ENCODE data around the gene ABCG8.

ABCG8 gene

DNA sequence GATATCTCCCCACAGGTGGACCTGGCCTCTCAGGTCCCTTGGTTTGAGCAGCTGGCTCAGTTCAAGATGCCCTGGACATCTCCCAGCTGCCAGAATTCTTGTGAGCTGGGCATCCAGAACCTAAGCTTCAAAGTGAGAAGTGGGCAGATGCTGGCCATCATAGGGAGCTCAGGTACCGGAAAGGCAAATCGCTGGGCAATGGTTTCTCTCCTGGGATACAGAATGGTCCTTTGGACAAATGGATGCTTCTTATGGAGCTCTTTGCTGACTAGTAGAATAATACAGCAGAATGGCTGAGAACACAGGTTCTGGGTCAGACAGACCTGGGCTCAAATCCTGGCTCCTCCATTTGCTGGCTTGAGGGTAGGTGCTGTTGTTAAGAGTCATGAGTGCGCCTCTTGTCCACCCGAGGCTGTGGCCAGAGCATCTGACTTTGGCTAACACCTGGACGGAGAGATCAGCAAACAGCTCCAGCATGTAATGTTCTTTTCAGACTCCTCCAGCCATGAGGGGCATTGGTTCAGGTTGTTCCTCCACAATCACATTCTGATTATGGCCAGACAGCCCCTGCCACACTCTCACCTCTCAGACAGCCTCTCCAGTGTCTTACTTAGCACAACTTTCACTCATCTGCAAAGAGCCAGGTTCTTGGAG is 7.5 kb downstream of the ABCG8 start:
- Histone ChIP-seq H3K36me3 (ENCODE audit: insufficient read depth, low read length) (no peaks in the 10 kb centered on the region), H3K27me3 (ENCODE audit: control insufficient read depth in 1 of 2, insufficient read depth in 2 of 2, low read length in 2 of 2) (no peaks in the 10 kb centered on the region), H3K4me3 (ENCODE audit: low read depth in 1 of 2, low read length in 2 of 2) (no peak overlapping the region), H3K27ac (ENCODE audit: low read depth, low read length) (no peak overlapping the region), H3K4me1 (ENCODE audit: insufficient read depth, low read length) (no peaks in the 10 kb centered on the region), H3K9me3 (ENCODE audit: low read length) (no peaks in the 10 kb centered on the region), H3K9ac (ENCODE audit: low read length) (no peak overlapping the region)

GRCh38 chr2:43848214-43848613 is 9.4 kb downstream of the ABCG8 start:
- no peaks in the 10 kb centered on the region for H3K9me3 ChIP-seq (ENCODE audit: low read length)
- H3K9ac ChIP-seq (ENCODE audit: low read length): no peak overlapping the region
- no peak overlapping the region for H3K4me3 ChIP-seq (ENCODE audit: low read depth in 1 of 2, low read length in 2 of 2)
- H3K4me1 ChIP-seq (ENCODE audit: insufficient read depth, low read length): no peaks in the 10 kb centered on the region
- H3K36me3 ChIP-seq (ENCODE audit: insufficient read depth, low read length): no peaks in the 10 kb centered on the region
- peaks cover 0 to 7% of the 10 kb centered on the region in 2 donors for H3K27me3 ChIP-seq (ENCODE audit: control insufficient read depth in 1 of 2, insufficient read depth in 2 of 2, low read length in 2 of 2)
- no peak overlapping the region for H3K27ac ChIP-seq (ENCODE audit: low read depth, low read length)

DNA sequence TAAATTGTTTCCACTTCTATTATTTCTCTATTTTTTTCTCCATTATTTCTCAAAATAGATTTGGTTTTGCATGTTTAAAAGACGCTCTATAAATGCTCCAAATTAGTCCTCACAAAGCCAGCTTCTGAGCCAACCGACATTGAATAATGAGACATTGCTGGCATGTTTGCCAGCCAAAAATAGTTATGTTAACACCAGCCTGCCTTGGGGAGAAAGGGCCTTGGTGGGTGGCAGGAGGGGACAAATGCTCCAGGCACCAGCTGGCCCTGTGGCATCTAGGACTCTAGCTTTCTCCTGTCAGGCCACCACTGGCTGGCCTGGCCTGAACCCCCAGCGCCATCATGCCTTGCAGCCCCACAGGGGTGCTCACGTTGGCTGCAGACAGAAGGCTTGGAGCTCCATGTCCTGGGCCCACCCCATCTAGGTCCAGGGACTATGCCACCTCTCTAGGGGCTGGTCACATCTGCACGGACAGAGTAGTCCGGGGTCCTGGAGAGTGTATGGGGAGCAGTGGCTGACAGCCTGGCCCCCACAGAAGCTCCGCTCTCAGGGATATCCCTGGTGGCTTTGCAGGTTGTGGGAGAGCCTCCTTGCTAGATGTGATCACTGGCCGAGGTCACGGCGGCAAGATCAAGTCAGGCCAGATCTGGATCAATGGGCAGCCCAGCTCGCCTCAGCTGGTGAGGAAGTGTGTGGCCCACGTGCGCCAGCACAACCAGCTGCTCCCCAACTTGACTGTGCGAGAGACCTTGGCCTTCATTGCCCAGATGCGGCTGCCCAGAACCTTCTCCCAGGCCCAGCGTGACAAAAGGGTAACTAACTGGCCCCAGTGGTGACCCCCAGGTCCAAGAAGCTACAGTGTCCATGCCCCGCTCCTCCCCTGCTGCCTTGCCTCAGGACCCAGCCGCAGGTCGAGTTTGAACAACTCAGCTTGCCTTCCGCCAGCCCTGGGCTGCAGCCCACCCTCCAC is 12.5 kb downstream of the ABCG8 start:
- Histone ChIP-seq H3K4me3 (ENCODE audit: low read depth in 1 of 2, low read length in 2 of 2) (no peak overlapping the region), H3K4me1 (ENCODE audit: insufficient read depth, low read length) (no peaks in the 10 kb centered on the region), H3K9me3 (ENCODE audit: low read length) (no peaks in the 10 kb centered on the region), H3K36me3 (ENCODE audit: insufficient read depth, low read length) (no peaks in the 10 kb centered on the region), H3K9ac (ENCODE audit: low read length) (no peak overlapping the region), H3K27me3 (ENCODE audit: control insufficient read depth in 1 of 2, insufficient read depth in 2 of 2, low read length in 2 of 2) (peaks cover 3 to 15% of the 10 kb centered on the region in 2 donors), H3K27ac (ENCODE audit: low read depth, low read length) (no peak overlapping the region)

GRCh38 chr2:43852196-43852730 is 13.5 kb downstream of the ABCG8 start:
- no peak overlapping the region for H3K9ac ChIP-seq (ENCODE audit: low read length)
- H3K9me3 ChIP-seq (ENCODE audit: low read length): no peaks in the 10 kb centered on the region
- H3K27ac ChIP-seq (ENCODE audit: low read depth, low read length): no peak overlapping the region
- no peak overlapping the region for H3K4me3 ChIP-seq (ENCODE audit: low read depth in 1 of 2, low read length in 2 of 2)
- no peaks in the 10 kb centered on the region for H3K4me1 ChIP-seq (ENCODE audit: insufficient read depth, low read length)
- no peaks in the 10 kb centered on the region for H3K36me3 ChIP-seq (ENCODE audit: insufficient read depth, low read length)
- peaks cover 8 to 15% of the 10 kb centered on the region in 2 donors for H3K27me3 ChIP-seq (ENCODE audit: control insufficient read depth in 1 of 2, insufficient read depth in 2 of 2, low read length in 2 of 2)

- Histone ChIP-seq H3K4me1 (ENCODE audit: insufficient read depth, low read length) (no peaks in the 10 kb centered on the region), H3K9ac (ENCODE audit: low read length) (no peak overlapping the region), H3K27ac (ENCODE audit: low read depth, low read length) (no peak overlapping the region), H3K27me3 (ENCODE audit: control insufficient read depth in 1 of 2, insufficient read depth in 2 of 2, low read length in 2 of 2) (peaks cover 8 to 15% of the 10 kb centered on the region in 2 donors), H3K9me3 (ENCODE audit: low read length) (no peaks in the 10 kb centered on the region), H3K4me3 (ENCODE audit: low read depth in 1 of 2, low read length in 2 of 2) (no peak overlapping the region), H3K36me3 (ENCODE audit: insufficient read depth, low read length) (no peaks in the 10 kb centered on the region)
These were observed 14.6 kb downstream of the ABCG8 start for GRCh38 chr2:43853141-43854081.

- peaks cover 8 to 15% of the 10 kb centered on the region in 2 donors for H3K27me3 ChIP-seq (ENCODE audit: control insufficient read depth in 1 of 2, insufficient read depth in 2 of 2, low read length in 2 of 2)
- no peaks in the 10 kb centered on the region for H3K4me1 ChIP-seq (ENCODE audit: insufficient read depth, low read length)
- H3K9ac ChIP-seq (ENCODE audit: low read length): no peak overlapping the region
- no peak overlapping the region for H3K4me3 ChIP-seq (ENCODE audit: low read depth in 1 of 2, low read length in 2 of 2)
- H3K36me3 ChIP-seq (ENCODE audit: insufficient read depth, low read length): no peaks in the 10 kb centered on the region
- no peak overlapping the region for H3K27ac ChIP-seq (ENCODE audit: low read depth, low read length)
- no peaks in the 10 kb centered on the region for H3K9me3 ChIP-seq (ENCODE audit: low read length)
These were observed 15.9 kb downstream of the ABCG8 start for GRCh38 chr2:43854671-43855070.

DNA sequence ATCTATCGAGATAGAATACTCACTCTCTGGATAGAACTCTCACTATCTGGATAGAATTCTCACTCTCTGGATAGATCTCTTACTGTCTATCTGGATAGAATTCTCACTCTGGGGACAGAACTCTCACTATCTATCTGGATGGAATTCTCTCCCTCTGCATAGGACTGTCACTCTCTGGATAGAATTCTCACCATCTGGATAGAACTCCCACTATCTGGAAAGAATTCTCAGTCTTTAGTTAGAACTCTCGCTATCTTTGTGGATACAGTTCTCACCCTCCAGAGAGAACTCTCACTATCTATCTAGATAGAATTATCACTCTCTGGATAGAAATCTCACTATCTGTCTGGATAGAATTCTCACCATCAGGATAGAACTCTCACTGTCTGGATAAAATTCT is 16.5 kb downstream of the ABCG8 start:
- Histone ChIP-seq H3K4me3 (ENCODE audit: low read depth in 1 of 2, low read length in 2 of 2) (no peak overlapping the region), H3K9ac (ENCODE audit: low read length) (no peak overlapping the region), H3K27me3 (ENCODE audit: control insufficient read depth in 1 of 2, insufficient read depth in 2 of 2, low read length in 2 of 2) (peaks cover 8 to 15% of the 10 kb centered on the region in 2 donors), H3K27ac (ENCODE audit: low read depth, low read length) (no peak overlapping the region), H3K9me3 (ENCODE audit: low read length) (no peaks in the 10 kb centered on the region), H3K36me3 (ENCODE audit: insufficient read depth, low read length) (no peaks in the 10 kb centered on the region), H3K4me1 (ENCODE audit: insufficient read depth, low read length) (no peaks in the 10 kb centered on the region)

GRCh38 chr2:43872151-43872550 is 33.4 kb downstream of the ABCG8 start:
- H3K9ac ChIP-seq (ENCODE audit: low read length): no peak overlapping the region
- no peaks in the 10 kb centered on the region for H3K9me3 ChIP-seq (ENCODE audit: low read length)
- H3K27me3 ChIP-seq (ENCODE audit: control insufficient read depth in 1 of 2, insufficient read depth in 2 of 2, low read length in 2 of 2): peaks cover under 1 to 4% of the 10 kb centered on the region in 2 donors
- H3K4me1 ChIP-seq (ENCODE audit: insufficient read depth, low read length): no peaks in the 10 kb centered on the region
- no peak overlapping the region for H3K27ac ChIP-seq (ENCODE audit: low read depth, low read length)
- H3K36me3 ChIP-seq (ENCODE audit: insufficient read depth, low read length): no peaks in the 10 kb centered on the region
- no peak overlapping the region for H3K4me3 ChIP-seq (ENCODE audit: low read depth in 1 of 2, low read length in 2 of 2)

- H3K27ac ChIP-seq (ENCODE audit: low read depth, low read length): no peak overlapping the region
- no peaks in the 10 kb centered on the region for H3K9me3 ChIP-seq (ENCODE audit: low read length)
- H3K4me3 ChIP-seq (ENCODE audit: low read depth in 1 of 2, low read length in 2 of 2): no peak overlapping the region
- no peaks in the 10 kb centered on the region for H3K4me1 ChIP-seq (ENCODE audit: insufficient read depth, low read length)
- no peak overlapping the region for H3K9ac ChIP-seq (ENCODE audit: low read length)
- H3K27me3 ChIP-seq (ENCODE audit: control insufficient read depth in 1 of 2, insufficient read depth in 2 of 2, low read length in 2 of 2): peaks cover 4 to 5% of the 10 kb centered on the region in 2 donors
- no peaks in the 10 kb centered on the region for H3K36me3 ChIP-seq (ENCODE audit: insufficient read depth, low read length)
These were observed 36.1 kb downstream of the ABCG8 start for GRCh38 chr2:43874776-43875451.

GRCh38 chr2:43877782-43878464 is 39.2 kb downstream of the ABCG8 start:
- Histone ChIP-seq H3K9ac (ENCODE audit: low read length) (no peak overlapping the region), H3K9me3 (ENCODE audit: low read length) (no peaks in the 10 kb centered on the region), H3K27me3 (ENCODE audit: control insufficient read depth in 1 of 2, insufficient read depth in 2 of 2, low read length in 2 of 2) (peaks cover 0 to 5% of the 10 kb centered on the region in 2 donors), H3K27ac (ENCODE audit: low read depth, low read length) (no peak overlapping the region), H3K4me3 (ENCODE audit: low read depth in 1 of 2, low read length in 2 of 2) (no peak overlapping the region), H3K4me1 (ENCODE audit: insufficient read depth, low read length) (no peaks in the 10 kb centered on the region), H3K36me3 (ENCODE audit: insufficient read depth, low read length) (no peaks in the 10 kb centered on the region)
